ENCODE measurements around the gene PKP2.

PKP2 gene

DNA sequence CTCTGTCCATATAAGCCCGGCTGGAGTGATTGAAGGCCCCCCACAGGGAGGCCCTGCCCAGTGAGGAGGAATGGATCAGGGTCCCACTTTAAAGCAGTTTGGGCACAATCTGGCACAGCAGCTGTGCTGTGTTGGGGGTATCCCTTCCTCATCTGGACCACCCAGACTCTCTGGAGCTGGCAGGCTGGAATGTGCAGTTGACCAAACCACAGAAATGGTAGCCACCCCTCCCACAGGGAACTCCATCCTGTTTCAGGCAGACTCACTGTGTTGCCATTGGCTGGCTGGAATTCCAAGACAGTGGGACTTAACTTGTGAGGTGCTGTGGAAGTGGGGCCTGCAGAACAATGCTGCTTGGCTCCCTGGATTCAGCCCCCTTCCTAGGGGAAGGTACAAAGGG lies 87.4 kb downstream of the PKP2 start:
- DNase-seq (ENCODE audit: low read depth): no peak

DNA sequence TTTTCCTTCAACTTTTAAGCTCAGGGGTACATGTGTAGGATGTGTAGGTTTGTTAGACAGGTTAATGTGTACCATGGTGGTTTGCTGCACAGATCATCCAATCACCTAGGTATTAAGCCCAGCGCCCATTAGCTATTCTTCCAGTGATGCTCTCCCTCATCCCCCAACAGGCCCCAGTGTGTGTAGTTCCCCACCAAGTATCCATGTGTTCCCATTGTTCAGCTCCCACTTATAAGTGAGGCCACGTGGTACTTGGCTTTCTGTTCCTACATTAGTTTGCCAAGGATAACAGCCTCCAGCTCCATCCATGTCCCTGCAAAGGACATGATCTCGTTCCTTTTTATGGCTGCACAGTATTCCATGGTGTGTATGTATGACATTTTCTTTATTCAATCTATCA lies 92.3 kb downstream of the PKP2 start:
- no peak for DNase-seq (ENCODE audit: low read depth)

DNA sequence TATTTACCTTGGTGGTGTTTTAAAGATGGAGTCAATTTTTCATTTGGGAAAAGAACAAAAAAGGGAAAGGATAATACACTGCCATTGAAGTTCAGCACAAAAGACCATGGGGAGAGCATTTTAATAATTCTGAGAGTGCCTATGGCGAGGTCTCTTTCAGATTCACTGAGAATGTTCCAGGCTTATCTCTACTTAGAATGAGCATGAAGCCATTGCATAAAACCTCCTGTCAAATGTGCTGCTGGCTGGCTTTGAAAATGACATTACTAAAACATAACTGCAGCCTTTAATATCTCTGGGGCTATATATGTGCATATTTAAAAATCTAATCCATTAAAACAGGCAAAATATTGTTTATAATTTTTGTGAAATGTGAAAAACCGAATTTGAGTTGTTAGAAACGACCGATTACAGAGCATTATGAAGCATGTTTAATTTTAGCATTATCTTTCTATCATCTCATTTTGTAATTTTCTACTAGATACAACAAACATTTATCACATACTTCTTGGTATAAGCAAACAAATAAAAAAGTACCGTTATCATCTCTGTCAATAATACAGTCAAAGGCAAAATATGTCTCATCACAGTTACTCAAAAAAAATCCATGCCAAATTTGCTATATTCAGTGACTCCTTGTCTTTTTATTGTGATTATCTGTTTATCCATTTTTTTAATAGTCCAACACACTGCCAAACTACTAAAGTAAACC lies 95.2 kb downstream of the PKP2 start:
- no peak for DNase-seq (ENCODE audit: low read depth)

DNA sequence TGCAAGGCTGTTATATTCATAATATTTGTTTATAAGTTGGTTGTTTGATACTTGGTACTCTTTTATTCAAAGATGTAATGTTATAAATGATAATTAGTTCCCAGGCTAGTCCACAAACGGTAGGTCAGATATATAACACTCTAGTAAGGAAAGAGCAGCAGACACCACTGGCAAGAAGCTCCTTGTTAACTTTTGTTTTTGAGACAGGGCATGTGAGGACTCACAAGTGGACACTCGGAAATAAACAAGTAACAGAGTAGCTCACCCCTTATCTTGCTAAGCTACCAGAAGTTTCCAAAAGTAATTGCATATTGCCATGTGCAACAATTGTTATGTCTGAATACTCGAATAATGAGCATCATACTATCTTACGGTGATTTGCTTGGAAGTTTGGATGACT lies 102.3 kb downstream of the PKP2 start:
- DNase-seq (ENCODE audit: low read depth): no peak

DNA sequence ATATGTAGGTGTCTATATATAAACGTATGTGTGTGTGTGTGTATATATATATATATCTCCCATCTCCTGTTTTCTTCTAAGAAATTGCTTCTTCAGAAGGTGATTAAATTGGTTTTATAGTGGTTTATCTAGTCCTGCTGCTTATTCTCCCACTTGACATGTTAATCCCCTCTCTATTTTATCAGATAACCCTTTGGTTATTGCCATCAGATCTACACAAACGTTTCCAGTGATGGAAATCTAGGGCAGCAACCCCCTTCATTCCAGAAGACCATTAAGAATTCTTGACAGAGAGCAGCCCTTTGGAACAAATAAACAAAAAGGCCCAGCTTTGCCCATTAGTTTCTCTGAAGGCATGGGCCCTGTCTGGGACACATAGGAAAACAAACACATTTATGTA lies 106.7 kb downstream of the PKP2 start:
- DNase-seq (ENCODE audit: low read depth): no peak

DNA sequence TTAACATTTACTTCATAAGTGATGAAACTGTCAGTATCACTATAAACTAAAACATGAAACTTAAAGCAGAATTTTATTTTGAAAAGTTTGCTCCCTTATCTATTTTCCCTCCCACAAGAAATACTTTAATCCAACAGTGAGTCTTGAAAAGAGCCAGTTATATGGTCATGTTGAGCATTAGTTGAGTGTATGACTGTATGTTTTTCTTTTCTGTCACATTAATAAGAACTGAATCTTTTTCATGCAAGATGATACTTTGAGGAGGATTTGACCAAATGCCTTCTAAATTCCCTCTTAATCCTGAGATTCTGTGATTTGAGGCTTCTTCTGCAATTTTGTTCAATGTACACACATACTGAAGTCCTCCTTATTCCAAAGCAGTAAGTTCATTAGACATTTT lies 107.1 kb downstream of the PKP2 start:
- DNase-seq (ENCODE audit: low read depth): no peak

DNA sequence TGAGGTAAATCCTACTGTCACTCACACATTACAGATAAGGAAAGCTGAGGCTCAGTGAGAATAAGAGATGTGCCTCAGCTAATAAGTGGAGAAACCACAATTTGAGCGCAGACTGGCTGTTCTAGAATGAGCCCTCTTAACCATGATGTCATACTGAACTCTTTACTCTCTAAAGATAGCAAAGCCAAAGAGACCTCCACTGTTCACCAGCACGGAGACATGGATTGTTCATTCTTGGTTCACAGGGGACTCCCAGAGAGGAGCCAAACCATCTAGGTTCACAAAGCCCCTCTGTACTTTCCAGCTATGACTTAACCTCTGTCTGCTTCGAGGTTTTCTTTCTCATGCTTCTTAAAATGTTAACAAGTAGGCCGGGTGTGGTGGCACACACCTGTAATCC lies 108.2 kb downstream of the PKP2 start:
- DNase-seq (ENCODE audit: low read depth): no peak

DNA sequence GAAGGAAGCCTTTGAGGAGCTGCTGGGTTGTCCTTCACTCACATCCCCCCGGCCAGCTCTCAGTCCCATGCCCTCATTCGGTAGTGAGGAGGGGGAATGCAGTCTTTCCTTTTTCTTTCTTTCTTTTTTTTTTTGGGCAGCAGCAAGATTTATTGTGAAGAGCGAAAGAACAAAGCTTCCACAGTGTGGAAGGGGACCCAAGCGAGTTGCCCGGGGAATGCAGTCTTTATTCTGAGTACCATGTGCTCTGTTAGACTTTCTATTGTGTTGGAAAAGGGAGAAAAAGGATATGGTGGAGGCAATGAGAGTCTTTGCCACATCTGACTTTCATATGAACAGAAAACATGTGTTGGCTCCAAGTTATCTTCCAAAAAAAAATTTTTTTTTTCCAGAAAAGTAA lies 111.0 kb downstream of the PKP2 start:
- DNase-seq (ENCODE audit: low read depth): no peak

DNA sequence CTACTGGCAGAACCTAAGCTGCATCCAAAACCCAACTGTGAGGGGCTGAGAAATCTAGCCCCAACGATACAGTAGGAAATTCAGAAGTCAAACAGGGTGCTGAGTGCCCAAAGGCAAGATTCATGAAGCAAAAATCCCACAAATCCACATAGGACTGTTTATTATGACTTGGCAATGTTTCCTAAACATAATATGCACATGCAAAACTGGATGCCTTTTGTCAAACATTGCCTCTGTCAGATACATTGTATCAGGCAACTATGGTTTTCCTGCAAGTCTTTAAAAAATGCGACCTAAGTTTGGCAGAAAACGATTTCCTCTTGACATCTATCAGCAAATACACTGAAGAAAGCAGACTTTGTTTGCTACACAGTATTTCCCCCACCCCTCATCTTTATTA lies 113.5 kb downstream of the PKP2 start:
- DNase-seq (ENCODE audit: low read depth): no peak

DNA sequence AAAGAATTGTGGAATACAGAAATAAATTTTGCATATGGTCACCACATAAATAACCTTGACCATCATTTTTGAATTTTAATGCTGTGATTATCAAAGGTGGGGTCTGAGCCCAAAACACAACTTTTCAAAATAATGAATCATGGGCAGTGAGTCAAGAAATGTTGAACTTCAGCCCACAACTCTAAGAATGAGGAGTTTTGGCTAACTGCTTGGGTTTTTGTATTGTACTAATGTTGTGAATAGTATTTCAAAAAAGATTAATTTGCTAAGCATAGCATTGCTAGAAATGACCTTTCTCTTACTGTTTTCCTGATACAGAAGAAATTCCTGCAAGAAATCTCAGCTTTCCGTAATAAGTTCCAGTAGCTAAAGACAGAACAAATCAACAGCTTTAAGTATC lies 116.5 kb downstream of the PKP2 start:
- no peak for DNase-seq (ENCODE audit: low read depth)

DNA sequence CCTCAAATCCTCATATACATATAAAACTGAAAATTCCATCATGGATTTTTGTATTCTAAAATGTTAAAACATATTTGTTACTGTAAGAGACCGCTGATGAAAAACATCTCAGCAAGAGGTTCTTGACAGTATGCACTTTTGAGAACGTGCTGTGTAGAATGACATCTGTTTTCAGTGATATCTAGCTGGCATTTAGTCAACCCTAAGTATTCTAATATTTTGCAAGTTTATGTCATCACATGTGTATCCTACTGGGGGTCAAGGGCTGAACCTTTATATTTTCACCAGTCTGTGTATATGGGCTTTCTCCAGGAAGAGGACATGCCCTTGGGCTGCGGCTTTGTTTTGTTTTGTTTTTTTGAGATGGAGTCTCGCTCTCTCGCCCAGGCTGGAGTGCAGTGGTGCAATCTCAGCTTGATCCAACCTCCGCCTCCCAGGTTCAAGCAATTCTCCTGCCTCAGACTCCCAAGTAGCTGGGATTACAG lies 118.8 kb downstream of the PKP2 start:
- DNase-seq (ENCODE audit: low read depth): no peak

DNA sequence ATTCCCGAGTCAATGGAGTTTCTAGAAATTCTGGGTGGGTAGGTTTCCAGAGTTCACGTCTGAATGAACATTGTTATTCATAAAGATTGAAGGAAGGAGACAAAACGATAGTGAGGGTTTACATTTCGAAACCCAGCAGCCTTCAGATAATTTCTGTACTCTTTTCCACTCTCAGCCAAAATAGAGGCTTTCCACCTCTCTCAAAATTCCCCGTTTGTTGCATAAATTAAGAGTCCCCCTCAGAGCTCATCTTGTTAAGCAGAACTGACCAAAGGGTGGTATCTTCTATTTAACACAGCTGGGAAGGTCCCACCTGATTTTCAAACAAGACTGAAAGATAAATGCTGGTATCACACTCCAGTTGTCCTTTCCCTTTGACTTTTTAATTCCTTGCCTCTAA lies 119.4 kb downstream of the PKP2 start:
- DNase-seq (ENCODE audit: low read depth): no peak

DNA sequence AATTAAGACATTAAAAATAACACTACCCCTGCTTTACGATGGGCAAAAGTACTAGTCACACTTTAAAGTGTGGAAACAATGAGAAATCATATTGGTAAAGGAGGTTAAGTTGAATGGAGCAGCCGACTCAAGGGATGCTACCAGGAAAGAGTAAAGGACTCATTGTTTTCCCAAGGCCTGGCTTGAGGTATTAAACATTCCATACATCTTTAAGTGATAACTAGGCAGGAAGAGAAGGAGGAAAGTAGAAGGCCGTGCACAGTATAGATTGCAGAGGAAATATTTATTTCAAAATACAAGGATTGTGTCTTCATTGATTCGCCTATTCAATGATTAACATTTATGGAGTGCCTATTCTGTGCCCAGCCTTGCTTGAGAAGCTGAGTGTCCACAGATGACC lies 120.3 kb downstream of the PKP2 start:
- no peak for DNase-seq (ENCODE audit: low read depth)

DNA sequence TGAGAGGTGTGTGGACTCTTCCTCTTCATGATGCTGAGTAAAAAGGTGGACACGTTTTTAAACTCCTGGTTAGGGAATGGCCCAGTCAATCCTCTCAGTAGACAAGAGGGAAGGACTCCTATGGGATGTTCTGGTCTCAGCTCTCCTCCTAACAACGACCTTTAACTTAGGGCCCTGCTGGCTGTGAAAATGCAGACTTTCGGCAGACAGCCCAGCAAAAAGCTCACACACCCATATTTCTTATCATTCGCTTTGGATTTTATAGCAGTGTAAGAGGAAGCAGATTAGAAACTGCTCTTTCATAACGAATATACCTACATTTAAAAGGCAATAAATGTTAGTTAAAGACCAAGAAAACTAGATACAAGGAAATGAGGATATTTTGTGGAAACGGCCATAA lies 122.9 kb downstream of the PKP2 start:
- DNase-seq (ENCODE audit: low read depth): no peak

DNA sequence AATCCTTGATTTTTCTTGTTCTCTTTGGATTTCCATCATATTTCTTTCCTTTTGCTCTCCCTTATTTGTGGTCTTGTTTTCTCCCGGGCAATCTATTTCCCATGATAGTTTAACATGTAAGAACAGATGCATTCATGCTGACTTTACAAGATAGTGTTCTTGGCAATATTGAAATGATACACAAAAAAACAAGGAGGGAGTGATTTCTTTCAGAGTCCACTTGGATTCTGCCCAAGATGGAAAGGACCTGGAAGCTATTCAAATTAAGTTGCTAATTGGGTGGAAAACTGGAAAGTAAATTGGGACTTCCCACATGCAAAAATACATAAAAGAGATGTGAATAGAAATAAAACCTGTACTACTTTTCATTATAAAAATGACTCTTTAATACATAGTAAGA lies 126.4 kb downstream of the PKP2 start:
- no peak for DNase-seq (ENCODE audit: low read depth)

DNA sequence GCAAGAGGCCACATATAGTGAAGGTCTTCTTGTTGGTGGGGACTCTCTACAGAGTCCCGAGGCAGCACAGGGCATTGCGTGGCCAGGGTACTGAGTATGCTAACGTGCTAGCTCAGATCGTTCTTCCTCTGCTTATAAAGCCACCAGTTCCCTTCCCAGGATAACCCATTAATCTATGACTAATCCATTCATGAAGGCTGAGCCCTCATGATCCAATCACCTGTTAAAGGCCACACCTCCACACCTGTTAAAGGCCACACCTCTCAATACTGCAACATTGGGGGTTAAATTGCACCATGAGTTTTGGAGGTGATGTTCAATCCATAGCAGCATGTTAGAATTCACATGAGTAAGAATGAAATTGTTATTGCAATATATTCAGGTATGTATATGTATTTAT lies 128.1 kb downstream of the PKP2 start:
- DNase-seq (ENCODE audit: low read depth): no peak

DNA sequence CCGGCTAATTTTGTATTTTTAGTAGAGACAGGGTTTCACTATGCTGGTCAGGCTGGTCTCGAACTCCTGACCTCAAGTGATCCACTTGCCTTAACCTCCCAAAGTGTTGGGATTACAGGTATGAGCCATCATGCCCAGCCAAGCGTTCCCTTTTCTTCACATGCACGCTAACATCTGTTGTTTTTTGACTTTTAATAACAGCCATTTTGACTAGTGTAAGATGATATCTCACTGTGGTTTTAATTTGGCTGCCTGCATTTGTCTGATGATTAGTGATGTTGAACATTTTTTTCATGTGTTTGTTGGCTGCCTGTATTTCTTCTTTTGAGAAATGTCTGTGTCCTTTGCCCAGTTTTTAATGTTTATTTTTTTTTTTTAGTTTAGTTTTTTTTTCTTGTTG lies 130.7 kb downstream of the PKP2 start:
- no peak for DNase-seq (ENCODE audit: low read depth)

DNA sequence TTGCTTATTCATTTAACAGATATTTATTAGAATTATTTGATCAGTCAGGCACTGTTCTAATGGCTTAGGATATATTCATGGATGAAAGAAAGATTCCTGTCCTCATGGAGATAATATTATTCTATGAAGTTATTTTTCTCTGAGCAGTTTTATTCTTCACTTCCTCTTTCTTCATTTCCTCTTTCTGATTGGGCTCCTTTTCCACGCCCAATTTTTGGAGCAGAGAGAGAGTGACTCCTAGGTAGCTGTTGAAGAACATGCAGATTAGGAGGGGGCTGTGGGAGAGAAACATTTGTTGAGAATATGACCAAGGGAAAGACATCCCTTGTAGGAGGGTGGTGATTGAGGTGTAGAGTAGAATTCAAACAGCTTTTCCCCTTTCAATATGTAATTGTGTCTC lies 134.9 kb downstream of the PKP2 start:
- no peak for DNase-seq (ENCODE audit: low read depth)

DNA sequence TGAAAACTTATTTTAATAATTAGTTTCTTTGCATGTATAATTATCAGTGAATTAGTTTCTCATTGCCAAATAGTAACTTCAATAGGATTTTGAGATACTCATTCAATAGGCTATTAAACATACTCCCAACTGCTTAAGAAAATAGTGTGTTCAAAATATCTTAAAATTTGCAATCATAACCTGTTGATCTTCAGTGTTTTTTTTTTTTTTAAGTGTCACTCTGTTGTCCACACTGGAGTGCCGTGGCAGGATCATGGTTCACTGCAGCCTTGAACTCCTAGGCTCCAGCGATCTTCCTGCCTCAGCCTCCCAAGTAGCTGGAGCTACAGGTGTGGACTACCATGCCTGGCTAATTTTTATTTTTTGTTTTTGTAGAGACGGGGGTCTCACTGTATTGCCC lies 139.4 kb downstream of the PKP2 start:
- no peak for DNase-seq (ENCODE audit: low read depth)

DNA sequence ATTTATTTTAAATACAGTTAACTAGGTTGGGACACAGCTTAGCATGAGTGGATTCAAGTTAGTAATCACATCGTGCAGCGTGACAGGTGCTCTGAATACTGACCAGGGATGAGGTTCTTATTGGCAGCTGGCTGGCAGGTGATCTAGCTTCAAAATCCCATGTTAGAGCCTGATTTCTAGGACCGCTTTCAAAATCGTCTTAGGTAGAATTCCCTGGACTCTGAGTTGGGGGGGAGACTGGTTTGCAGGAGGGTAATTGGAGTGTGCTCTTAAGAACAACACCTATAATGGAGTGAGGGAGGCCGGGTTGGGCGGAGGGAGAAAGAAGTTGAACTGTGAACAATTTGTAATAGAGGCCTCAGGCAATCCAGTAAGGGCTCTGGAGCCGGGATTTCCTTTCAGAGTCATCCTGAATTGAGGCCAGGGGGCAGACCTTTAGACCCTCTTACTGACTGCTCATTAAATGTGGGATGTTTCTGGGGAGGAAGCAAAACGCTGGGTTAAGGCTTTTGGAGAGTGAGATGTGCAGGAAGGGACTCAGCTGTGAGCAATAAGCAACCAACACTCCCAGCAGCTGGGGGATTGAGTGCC lies 140.0 kb downstream of the PKP2 start:
- no peak for DNase-seq (ENCODE audit: low read depth)

DNA sequence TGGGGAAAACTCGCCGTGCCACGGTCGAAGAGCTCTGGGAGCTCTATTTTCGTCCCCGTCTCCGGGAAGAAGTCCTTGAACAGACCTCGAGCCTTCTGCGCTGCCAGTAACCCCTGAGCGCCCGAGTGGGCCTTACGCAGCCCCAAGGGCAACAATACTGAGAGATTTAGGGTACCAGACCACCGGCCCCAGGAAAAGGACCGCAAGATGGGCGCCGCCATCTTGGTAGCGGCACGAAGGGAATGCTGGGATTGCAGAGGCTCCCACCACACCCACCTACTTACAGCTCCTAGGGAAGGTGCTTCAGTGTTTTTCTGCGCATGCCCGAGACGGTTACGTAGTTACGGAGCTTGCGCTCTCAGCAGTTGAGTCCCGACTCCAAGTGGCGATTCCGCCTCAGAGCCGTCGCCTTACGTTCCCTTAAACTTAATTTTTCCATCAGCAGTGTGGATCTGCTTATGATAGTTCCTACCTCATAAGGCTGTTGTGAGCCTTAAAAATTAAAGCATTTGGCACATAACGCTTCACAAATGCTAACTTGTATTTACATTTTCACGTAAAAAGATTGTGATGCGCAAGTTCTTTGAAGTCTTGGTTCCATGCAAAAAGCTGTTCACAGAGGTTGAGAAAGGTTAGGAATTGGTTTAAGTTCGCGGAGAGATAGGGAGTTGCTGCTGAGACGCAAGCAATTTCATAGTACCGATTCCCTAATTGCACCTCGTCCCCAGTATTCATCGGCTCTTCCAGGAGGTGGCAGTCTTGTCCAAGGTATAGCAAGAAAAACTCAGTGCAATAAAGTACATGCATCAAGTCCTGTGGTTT lies 140.7 kb downstream of the PKP2 start, which contains the start of gene YARS2:
Gene YARS2 (minus strand): TSS at position 244 of the 822 bp plus-strand sequence. CDS start 23 bp downstream, at position 221.
- DNase-seq (ENCODE audit: low read depth): peak; percentile 99

DNA sequence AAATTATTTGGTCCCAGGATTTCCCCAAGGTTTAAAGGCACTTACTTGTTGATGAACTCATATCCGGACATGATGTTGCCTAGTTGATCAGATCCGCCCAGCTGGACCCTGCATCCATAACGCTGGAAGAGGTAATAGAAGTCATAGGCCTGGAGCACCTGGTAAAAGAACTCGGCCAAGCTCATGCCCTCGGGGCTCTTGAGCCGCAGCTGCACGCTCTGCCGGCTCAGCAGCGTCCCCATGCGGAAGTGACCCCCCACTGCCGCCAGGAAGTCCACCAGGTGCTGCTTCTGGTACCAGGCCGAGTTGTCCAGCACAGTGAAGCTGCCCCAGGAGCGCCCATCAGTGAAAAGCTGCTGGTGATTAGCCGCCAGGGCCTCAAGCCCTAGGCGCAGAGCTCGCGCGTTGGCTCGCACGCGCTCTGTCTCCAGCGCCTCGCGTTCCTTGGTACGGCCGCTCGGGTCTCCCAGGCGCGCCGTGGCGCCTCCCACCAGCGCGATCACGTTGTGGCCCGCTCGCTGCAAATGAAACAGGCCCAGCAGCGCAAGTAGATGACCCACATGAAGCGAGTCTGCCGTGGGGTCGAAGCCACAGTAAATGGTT lies 141.4 kb downstream of the PKP2 start:
- DNase-seq (ENCODE audit: low read depth): peak; percentile 74

DNA sequence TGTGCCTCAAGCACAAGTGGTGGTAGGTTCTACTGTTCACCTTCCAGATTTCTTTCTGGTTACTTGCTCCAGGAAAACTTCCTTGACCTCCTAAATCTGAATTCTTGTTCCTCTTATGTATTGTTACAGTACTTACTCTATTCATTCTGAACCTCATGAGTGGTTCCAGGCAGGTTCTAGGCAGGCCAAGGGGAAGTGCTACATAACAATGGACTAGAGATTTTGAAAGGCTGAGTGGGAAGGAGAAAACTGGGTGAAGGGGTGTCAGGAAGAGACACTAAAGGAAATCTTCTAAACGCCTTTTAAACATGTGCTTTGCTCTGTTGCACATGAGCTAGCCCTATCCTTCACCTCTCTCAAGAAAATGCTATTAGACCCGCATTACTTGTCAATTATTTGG lies 142.5 kb downstream of the PKP2 start:
- DNase-seq (ENCODE audit: low read depth): no peak
